Loucy (cell line): ENCODE measurements around the gene MTR.

Source experiments
- H2AFZ ChIP-seq: fragments of 200-600 bp; sonication (generic); 2 replicates; pipeline ENCODE4 v1.6.0; 2016; ENCODE audit warnings: antibody characterized with exemption, mild to moderate bottlenecking, low read length, moderate library complexity
- H3F3A ChIP-seq: fragments of 200-600 bp; 2 replicates; pipeline ENCODE4 v1.6.0; 2016; ENCODE audit warnings: antibody characterized with exemption, low read depth, mild to moderate bottlenecking
- H3K27me3 ChIP-seq: fragments of 200-600 bp; sonication (generic); 2 replicates; pipeline ENCODE4 v1.6.1; 2014; ENCODE audit warnings: low read length, mild to moderate bottlenecking; ENCODE audit not compliant: insufficient read depth, poor library complexity, severe bottlenecking
- H3K36me3 ChIP-seq: fragments of 200-600 bp; sonication (generic); 2 replicates; pipeline ENCODE4 v1.6.1; 2016; ENCODE audit warnings: low read length; ENCODE audit not compliant: insufficient read depth
- H3K4me1 ChIP-seq: fragments of 200-600 bp; sonication (generic); 2 replicates; pipeline ENCODE4 v1.5.1; 2014; ENCODE audit warnings: low read length, mild to moderate bottlenecking; ENCODE audit not compliant: insufficient read depth, poor library complexity, severe bottlenecking
- H3K4me2 ChIP-seq: fragments of 200-600 bp; sonication (generic); 2 replicates; pipeline ENCODE4 v1.6.0; 2014; ENCODE audit warnings: antibody characterized with exemption, low read length, low read depth, mild to moderate bottlenecking; ENCODE audit not compliant: poor library complexity, severe bottlenecking
- H3K4me3 ChIP-seq: fragments of 200-600 bp; sonication (generic); 2 replicates; pipeline ENCODE4 v1.5.1; 2014; ENCODE audit warnings: low read length, mild to moderate bottlenecking, mixed read lengths; ENCODE audit not compliant: poor library complexity, severe bottlenecking
- H3K79me2 ChIP-seq: fragments of 200-600 bp; sonication (generic); 2 replicates; pipeline ENCODE4 v1.6.1; 2014; ENCODE audit warnings: low read length; ENCODE audit not compliant: insufficient read depth
- H3K9ac ChIP-seq: fragments of 200-600 bp; sonication (generic); 2 replicates; pipeline ENCODE4 v1.6.0; 2014; ENCODE audit warnings: mild to moderate bottlenecking, low read depth, low read length, moderate library complexity; ENCODE audit not compliant: poor library complexity, severe bottlenecking
- H3K9me2 ChIP-seq: fragments of 200-600 bp; sonication (generic); replicated peaks from 2 replicates; pipeline ENCODE4 v1.6.1; 2016; ENCODE audit warnings: low read depth, low read length, mixed read lengths
- H3K9me3 ChIP-seq: fragments of 200-600 bp; sonication (generic); 2 replicates; pipeline ENCODE4 v1.6.1; 2014; ENCODE audit warnings: mild to moderate bottlenecking, antibody characterized with exemption, low read length, low read depth; ENCODE audit not compliant: insufficient read depth
- H4K20me1 ChIP-seq: fragments of 200-600 bp; sonication (generic); 2 replicates; pipeline ENCODE4 v1.6.0; 2014; ENCODE audit warnings: antibody characterized with exemption, low read length, mild to moderate bottlenecking; ENCODE audit not compliant: insufficient read depth, poor library complexity, severe bottlenecking
- EZH2phosphoT487 ChIP-seq: fragments of 200-600 bp; IDR thresholded peaks from 2 replicates; pipeline ENCODE4 v1.6.1; 2018; ENCODE audit warnings: antibody characterized with exemption, mild to moderate bottlenecking, moderate library complexity, borderline replicate concordance
- TF ChIP-seq, protein P1 (sequence below): fragments of 200-600 bp; sonication (generic); conservative IDR thresholded peaks from 2 replicates; pipeline ENCODE4 v1.5.1; 2014; ENCODE audit warnings: mild to moderate bottlenecking, antibody characterized with exemption, low read length

The MTR gene

DNA sequence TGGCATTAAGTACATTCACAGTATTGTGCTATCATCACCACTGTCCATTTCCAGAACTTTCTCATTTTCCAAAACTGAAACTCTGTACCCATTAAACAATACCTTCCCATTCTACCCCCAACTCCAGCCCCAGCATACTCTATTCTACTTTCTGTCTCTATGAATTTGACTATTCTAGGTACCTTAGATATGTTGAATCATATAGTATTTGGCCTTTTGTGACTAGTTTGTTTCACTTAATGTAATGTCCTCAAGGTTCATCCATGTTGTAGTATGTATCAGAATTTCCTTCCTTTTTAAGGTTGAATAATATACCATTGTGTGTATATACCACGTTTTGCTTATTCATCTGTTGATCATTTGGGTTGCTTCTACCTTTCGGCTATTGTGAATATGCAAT, 11.5 kb downstream of the MTR start:
- Histone ChIP-seq H3K9me2 (no peaks in the 10 kb centered on the region), H3K36me3 (peaks cover 80% of the 10 kb centered on the region)

DNA sequence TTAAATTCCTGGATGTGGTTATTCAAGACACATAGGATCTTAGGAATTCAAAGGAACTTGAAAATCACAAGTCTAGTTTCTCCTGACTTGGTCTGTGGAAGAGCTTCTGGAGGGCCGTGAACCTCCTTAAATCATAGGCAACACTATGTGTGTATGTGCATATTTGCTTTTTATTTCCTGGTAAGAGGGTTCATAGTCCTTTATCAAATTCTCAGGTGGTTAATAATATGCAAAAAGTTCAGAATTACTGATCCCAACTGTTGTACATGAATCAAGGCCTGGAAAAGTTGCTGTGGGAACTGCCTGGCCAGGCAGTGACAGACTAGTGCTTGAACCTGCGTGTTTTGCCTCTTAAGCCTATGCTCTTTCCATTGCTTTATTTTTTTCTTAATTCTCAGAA, 12.9 kb downstream of the MTR start:
- Histone ChIP-seq H3K4me2 (no peak overlapping the region), H3F3A (no peaks in the 10 kb centered on the region), H2AFZ (no peak overlapping the region), H3K27me3 (no peaks in the 10 kb centered on the region), H3K9me3 (no peaks in the 10 kb centered on the region), H3K79me2 (peaks cover 16% of the 10 kb centered on the region; the same call in 1 of the 2 replicates), H3K9me2 (no peaks in the 10 kb centered on the region), H4K20me1 (no peaks in the 10 kb centered on the region), H3K36me3 (peaks cover 92% of the 10 kb centered on the region), H3K4me3 (no peak overlapping the region), H3K4me1 (no peaks in the 10 kb centered on the region), H3K9ac (no peak overlapping the region)
- TF ChIP-seq EZH2phosphoT487: no peak
- TF ChIP-seq, protein P1, sequence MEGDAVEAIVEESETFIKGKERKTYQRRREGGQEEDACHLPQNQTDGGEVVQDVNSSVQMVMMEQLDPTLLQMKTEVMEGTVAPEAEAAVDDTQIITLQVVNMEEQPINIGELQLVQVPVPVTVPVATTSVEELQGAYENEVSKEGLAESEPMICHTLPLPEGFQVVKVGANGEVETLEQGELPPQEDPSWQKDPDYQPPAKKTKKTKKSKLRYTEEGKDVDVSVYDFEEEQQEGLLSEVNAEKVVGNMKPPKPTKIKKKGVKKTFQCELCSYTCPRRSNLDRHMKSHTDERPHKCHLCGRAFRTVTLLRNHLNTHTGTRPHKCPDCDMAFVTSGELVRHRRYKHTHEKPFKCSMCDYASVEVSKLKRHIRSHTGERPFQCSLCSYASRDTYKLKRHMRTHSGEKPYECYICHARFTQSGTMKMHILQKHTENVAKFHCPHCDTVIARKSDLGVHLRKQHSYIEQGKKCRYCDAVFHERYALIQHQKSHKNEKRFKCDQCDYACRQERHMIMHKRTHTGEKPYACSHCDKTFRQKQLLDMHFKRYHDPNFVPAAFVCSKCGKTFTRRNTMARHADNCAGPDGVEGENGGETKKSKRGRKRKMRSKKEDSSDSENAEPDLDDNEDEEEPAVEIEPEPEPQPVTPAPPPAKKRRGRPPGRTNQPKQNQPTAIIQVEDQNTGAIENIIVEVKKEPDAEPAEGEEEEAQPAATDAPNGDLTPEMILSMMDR: no peak

More for the DNA sequence above, 11.5 kb downstream of the MTR start:
- Histone ChIP-seq H3K27me3 (no peaks in the 10 kb centered on the region), H3K4me3 (no peak overlapping the region), H3K4me1 (peaks cover 5% of the 10 kb centered on the region), H3F3A (no peaks in the 10 kb centered on the region), H3K79me2 (peaks cover 28% of the 10 kb centered on the region), H4K20me1 (peaks cover 8% of the 10 kb centered on the region), H3K9me3 (no peaks in the 10 kb centered on the region), H2AFZ (no peak overlapping the region), H3K4me2 (no peak overlapping the region), H3K9ac (no peak overlapping the region)
- TF ChIP-seq, protein P1: no peak
- TF ChIP-seq EZH2phosphoT487: no peak

- H3K9me2 ChIP-seq: no peaks in the 10 kb centered on the region
- no peak overlapping the region for H2AFZ ChIP-seq
- H3K4me2 ChIP-seq: no peak overlapping the region
- H3K36me3 ChIP-seq: peaks cover 93% of the 10 kb centered on the region
- no peak overlapping the region for H3K4me3 ChIP-seq
- TF ChIP-seq EZH2phosphoT487: no peak
- TF ChIP-seq, protein P1: no peak
- H3K79me2 ChIP-seq: peaks cover 9% of the 10 kb centered on the region; the same call in 1 of the 2 replicates
- no peaks in the 10 kb centered on the region for H3K4me1 ChIP-seq
- H3K9ac ChIP-seq: no peak overlapping the region
- H4K20me1 ChIP-seq: no peaks in the 10 kb centered on the region
- no peaks in the 10 kb centered on the region for H3F3A ChIP-seq
- H3K27me3 ChIP-seq: no peaks in the 10 kb centered on the region
- no peaks in the 10 kb centered on the region for H3K9me3 ChIP-seq
These were observed 13.6 kb downstream of the MTR start for GRCh38 chr1:236808564-236809130.
